T-helper 1 cell treated with Interleukin-12 subunit alpha and Interleukin-12 subunit beta and Interleukin-4 antibody, amounts not matched to agents 30 ng/mL and 1 ng/mL, for 36 hours (primary cell): ENCODE measurements around the gene LRRC8D. TPM values are rescaled to one million over a fixed set of nuclear protein-coding genes. Genes with fewer than 3 reads are reported as not detected.
"Not testable (repeated sequence)": the region's sequence is repeated elsewhere in the genome, so short reads cannot be mapped to it uniquely, and the experiment has no call there.

Experiments
- intact Hi-C: fragments of 100-400 bp; cut with micrococcal nuclease; formaldehyde crosslinking; loops from one replicate; pipeline ENCODE4 v1.15.1; 2024
- total RNA-seq: library from RNA; stranded (reverse); gene quantifications from 2 replicates; pipeline ENCODE4 v1.2.3, GENCODE V29; 2022

LRRC8D gene
- total RNA-seq, 1 donor from 2014 or later = 34.4 TPM

- intact Hi-C loops = loop anchor here (5.0 kb wide), 1 partner anchor 52 kb away; no protein-coding TSS in a partner anchor
Measured at GRCh38 chr1:89908672-89909436, 88.0 kb downstream of the LRRC8D start.

GRCh38 chr1:89910268-89910667 is 89.4 kb downstream of the LRRC8D start:
- intact Hi-C loops = no loop called here

- intact Hi-C loops = no loop called here
Measured at GRCh38 chr1:89910780-89911179, 89.9 kb downstream of the LRRC8D start.

- intact Hi-C loops = no loop called here
Measured at GRCh38 chr1:89911191-89911991, 90.6 kb downstream of the LRRC8D start.

GRCh38 chr1:89912073-89912472 is 91.2 kb downstream of the LRRC8D start:
- intact Hi-C loops = no loop called here

- intact Hi-C loops = no loop called here
Measured at GRCh38 chr1:89913353-89914095, 92.7 kb downstream of the LRRC8D start.

- intact Hi-C loops = no loop called here
Measured at GRCh38 chr1:89917353-89917752, 96.5 kb downstream of the LRRC8D start.

GRCh38 chr1:89918127-89918793 is 97.4 kb downstream of the LRRC8D start:
- intact Hi-C loops = no loop called here

GRCh38 chr1:89918794-89919155 is 97.9 kb downstream of the LRRC8D start:
- intact Hi-C loops = no loop called here

- intact Hi-C loops = no loop called here
Measured at GRCh38 chr1:89919174-89919573, 98.3 kb downstream of the LRRC8D start.

GRCh38 chr1:89922911-89923310 is 102.1 kb downstream of the LRRC8D start:
- intact Hi-C loops = no loop called here

- intact Hi-C loops = no loop called here
Measured at GRCh38 chr1:89923517-89923916, 102.7 kb downstream of the LRRC8D start.

GRCh38 chr1:89924075-89924474 is 103.2 kb downstream of the LRRC8D start:
- intact Hi-C loops = not testable (repeated sequence)

GRCh38 chr1:89927049-89927448 is 106.2 kb downstream of the LRRC8D start:
- intact Hi-C loops = no loop called here

GRCh38 chr1:89927478-89927877 is 106.6 kb downstream of the LRRC8D start:
- intact Hi-C loops = no loop called here

- intact Hi-C loops = no loop called here
Measured at GRCh38 chr1:89928506-89928905, 107.7 kb downstream of the LRRC8D start.

GRCh38 chr1:89929467-89930063 is 108.7 kb downstream of the LRRC8D start:
- intact Hi-C loops = no loop called here

GRCh38 chr1:89930579-89930978 is 109.7 kb downstream of the LRRC8D start:
- intact Hi-C loops = no loop called here

- intact Hi-C loops = no loop called here
Measured at GRCh38 chr1:89931964-89932363, 111.1 kb downstream of the LRRC8D start.

GRCh38 chr1:89932598-89933364 is 111.9 kb downstream of the LRRC8D start:
- intact Hi-C loops = no loop called here
